Neutrophil (primary cell): Measurements from ENCODE around the gene PTPRO.

Source experiments
- H3K27ac ChIP-seq: fragments of 200-600 bp; sonication (generic); 2 replicates; pipeline ENCODE4 v1.5.1; 2016; ENCODE audit warnings: mild to moderate bottlenecking, moderate library complexity
- H3K27me3 ChIP-seq: fragments of 200-600 bp; sonication (generic); 2 replicates; pipeline ENCODE4 v1.6.0; 2016; ENCODE audit warnings: mild to moderate bottlenecking
- H3K36me3 ChIP-seq: fragments of 200-600 bp; sonication (generic); 2 replicates; pipeline ENCODE4 v1.5.1; 2017
- H3K4me1 ChIP-seq, 2 experiments: fragments of 200-600 bp in 1 of 2; sonication (generic) in 1 of 2; 1 replicate in 1 of 2; 2 replicates in 1 of 2; pipeline versions ENCODE4 v1.5.1 to v1.6.1; 2013 to 2016; ENCODE audit warnings: low read depth in 1 of 2, low read length in 1 of 2, mild to moderate bottlenecking in 1 of 2, moderate library complexity in 1 of 2; ENCODE audit not compliant: control insufficient read depth in 1 of 2, insufficient read depth in 1 of 2
- H3K4me3 ChIP-seq, 2 experiments: fragments of 200-600 bp in 1 of 2; sonication (generic) in 1 of 2; 1 replicate in 1 of 2; 2 replicates in 1 of 2; pipeline ENCODE4 v1.5.1; 2013 to 2016; ENCODE audit warnings: low read depth in 1 of 2, low read length in 1 of 2, mild to moderate bottlenecking in 1 of 2, moderate library complexity in 1 of 2
- H3K9me3 ChIP-seq: fragments of 200-600 bp; sonication (generic); 2 replicates; pipeline ENCODE4 v1.5.1; 2016
- CTCF ChIP-seq: fragments of 200-600 bp; sonication (generic); IDR thresholded peaks from 2 replicates; pipeline ENCODE4 v1.5.1; 2016; ENCODE audit warnings: antibody characterized with exemption

Gene PTPRO

GRCh38 chr12:15522574-15523187 is 200.4 kb downstream of the PTPRO start:
- no peak overlapping the region for H3K27ac ChIP-seq
- no peaks in the 10 kb centered on the region for H3K36me3 ChIP-seq
- no peak overlapping the region for H3K4me3 ChIP-seq
- TF ChIP-seq CTCF, result no peak
- no peaks in the 10 kb centered on the region for H3K4me1 ChIP-seq
- no peaks in the 10 kb centered on the region for H3K9me3 ChIP-seq
- peaks cover 7% of the 10 kb centered on the region for H3K27me3 ChIP-seq

- Histone ChIP-seq H3K27me3 (peaks cover 7% of the 10 kb centered on the region), H3K27ac (no peak overlapping the region), H3K9me3 (no peaks in the 10 kb centered on the region), H3K36me3 (no peaks in the 10 kb centered on the region), H3K4me3 (no peak overlapping the region), H3K4me1 (no peaks in the 10 kb centered on the region)
- no peak for TF ChIP-seq CTCF
Measured at GRCh38 chr12:15525441-15525840, 203.1 kb downstream of the PTPRO start.

GRCh38 chr12:15526033-15526432 is 203.7 kb downstream of the PTPRO start:
- Histone ChIP-seq H3K9me3 (no peaks in the 10 kb centered on the region), H3K4me1 (no peaks in the 10 kb centered on the region), H3K27me3 (peaks cover 7% of the 10 kb centered on the region), H3K27ac (no peak overlapping the region), H3K4me3 (no peak overlapping the region), H3K36me3 (no peaks in the 10 kb centered on the region)
- no peak for TF ChIP-seq CTCF

- no peaks in the 10 kb centered on the region for H3K9me3 ChIP-seq
- H3K27me3 ChIP-seq, result no peaks in the 10 kb centered on the region
- TF ChIP-seq CTCF, result no peak
- no peak overlapping the region for H3K4me3 ChIP-seq
- no peaks in the 10 kb centered on the region for H3K36me3 ChIP-seq
- H3K4me1 ChIP-seq, result no peaks in the 10 kb centered on the region
- no peak overlapping the region for H3K27ac ChIP-seq
Measured at GRCh38 chr12:15527201-15528080, 205.1 kb downstream of the PTPRO start.

GRCh38 chr12:15528666-15529065 is 206.4 kb downstream of the PTPRO start:
- H3K9me3 ChIP-seq, result no peaks in the 10 kb centered on the region
- no peaks in the 10 kb centered on the region for H3K27me3 ChIP-seq
- no peak overlapping the region for H3K27ac ChIP-seq
- H3K4me3 ChIP-seq, result no peak overlapping the region
- no peaks in the 10 kb centered on the region for H3K36me3 ChIP-seq
- no peaks in the 10 kb centered on the region for H3K4me1 ChIP-seq
- no peak for TF ChIP-seq CTCF
